HG03280 (cell line): Measurements from ENCODE around the gene NCS1.

Experiments
- ATAC-seq: cut with Tn5 transposase; IDR thresholded peaks from one replicate; pipeline ENCODE4 v1.9.1; 2021; ENCODE audit warnings: mild to moderate bottlenecking, moderate library complexity; ENCODE audit not compliant: unreplicated experiment

The NCS1 gene

DNA sequence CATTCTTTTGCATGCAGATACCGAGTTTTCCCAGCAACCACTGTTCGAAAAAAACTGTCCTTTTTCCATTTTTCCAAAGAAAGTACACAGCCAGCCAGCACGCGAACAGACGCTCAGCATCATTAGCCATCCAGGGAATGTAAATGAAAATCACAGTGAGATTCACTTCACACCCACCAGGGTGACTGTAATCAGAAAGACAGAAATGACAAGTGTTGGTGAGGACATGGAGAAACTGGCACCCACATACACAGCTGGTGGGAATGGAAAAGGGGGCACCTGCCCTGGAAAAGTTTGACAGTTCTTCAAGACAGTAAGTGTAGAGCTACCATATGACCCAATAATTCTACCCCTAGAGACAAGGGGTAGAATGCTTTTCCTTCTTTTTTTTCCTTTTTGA, 25.0 kb upstream of the NCS1 start:
- no peak for ATAC-seq

DNA sequence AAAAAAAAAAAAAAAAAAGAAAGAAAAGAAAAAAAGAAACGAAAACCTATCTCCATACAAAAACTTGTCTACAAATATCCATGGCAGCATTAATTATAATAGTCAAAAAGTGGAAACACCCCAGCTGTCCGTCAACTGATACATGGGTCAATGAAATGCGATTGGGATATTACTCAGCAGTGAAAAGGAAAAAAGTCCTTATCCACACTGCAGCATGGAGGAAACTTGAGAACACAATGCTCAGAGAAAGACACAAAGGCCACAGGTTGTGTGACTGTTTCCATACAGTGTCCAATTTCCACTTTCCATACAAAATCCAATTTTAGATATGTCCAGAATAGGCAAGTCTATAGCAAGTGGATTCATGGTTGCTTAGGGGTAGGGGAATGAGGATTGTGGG, 24.3 kb upstream of the NCS1 start:
- no peak for ATAC-seq

DNA sequence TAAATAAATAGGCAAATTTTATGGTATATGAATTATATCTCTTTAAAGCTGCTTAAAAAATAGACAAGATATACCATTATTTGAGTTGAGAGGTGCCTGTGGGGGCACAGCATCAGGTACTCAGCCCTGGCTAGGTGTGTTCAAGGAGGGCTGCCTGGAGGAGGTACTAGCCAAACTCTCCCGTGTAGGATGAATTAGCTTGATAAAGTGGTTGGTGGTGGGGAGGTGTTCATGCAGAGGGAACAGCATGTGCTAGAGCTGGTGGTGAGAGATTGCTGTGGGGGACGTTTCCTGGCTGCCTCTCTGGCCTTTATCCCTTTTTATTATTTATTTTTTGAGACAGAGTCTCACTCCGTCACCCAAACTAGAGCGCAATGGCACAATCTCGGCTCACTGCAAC, 23.2 kb upstream of the NCS1 start:
- ATAC-seq: no peak

DNA sequence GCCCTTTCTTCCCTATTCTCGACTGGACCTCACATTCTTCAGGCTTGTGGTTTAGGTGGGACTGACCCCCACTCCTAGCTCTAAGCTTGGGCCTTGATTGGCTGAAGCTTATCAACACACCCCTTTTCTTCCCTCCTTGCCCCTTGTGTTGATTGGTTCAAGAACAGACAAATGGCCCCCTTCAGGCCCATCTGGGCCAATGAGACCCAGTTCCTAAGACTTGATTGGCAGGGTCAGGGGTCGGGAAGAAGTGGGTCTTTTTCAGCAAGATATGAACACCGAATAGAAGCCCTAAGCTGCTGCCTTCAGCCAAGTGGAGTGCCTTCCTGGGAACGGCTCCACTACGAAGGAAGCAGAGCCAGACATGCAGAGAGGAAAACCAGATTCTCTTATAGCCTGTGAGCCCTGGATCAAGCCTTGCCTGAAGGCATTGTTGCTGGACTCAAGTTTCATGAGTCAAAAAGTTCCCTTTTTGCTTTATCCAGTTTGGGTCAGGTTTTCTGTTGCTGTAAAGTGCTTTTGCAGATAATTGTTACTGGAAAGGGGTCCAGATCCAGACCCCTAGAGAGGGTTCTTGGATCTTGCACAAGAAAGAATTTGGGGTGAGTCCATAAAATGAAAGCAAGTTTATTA, 22.4 kb upstream of the NCS1 start:
- ATAC-seq: no peak

DNA sequence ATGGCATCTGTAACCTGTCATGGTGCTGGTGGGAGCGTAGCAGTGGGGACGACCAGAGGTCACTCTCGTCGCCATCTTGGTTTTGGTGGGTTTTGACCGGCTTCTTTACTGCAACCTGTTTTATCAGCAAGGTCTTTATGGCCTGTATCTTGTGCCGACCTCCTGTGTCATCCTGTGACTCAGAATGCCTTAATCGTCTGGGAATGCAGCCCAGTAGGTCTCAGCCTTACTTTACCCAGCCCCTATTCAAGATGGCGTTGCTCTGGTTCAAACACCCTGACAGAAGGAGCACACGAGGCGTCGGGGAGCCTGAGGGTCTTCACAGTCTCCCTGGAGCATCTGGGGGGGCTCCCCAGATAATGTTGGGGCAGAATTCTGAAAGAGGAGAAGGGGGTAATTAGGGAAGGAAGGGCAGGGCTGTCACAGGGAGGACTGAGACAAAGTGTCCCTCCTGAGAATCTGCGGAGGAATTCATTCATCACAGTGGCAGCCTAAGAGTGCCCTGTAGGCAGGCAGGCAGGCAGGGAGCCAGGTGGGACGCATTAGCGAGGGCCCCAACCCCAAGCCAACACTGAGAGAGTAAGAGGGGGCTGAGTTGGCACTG, 21.3 kb upstream of the NCS1 start:
- ATAC-seq: no peak

DNA sequence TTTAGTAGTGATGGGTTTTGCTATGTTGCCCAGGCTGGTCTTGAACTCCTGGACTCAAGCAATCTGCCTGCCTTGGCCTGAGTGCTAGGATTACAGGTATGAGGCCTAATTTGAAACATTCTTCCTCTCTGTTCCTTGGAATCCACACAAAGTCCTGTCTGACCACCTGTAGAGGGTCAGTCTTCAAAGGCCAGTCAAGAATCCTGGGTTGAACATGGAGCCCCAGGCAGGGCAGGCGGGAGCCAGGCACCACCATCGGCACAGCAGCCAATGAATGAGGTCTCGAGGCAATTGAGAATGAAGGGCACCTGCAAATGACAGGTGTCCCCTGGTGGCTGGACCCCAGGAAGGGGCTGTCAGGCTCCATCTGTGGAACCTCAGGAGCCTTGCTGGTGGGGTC, 17.4 kb upstream of the NCS1 start:
- no peak for ATAC-seq

DNA sequence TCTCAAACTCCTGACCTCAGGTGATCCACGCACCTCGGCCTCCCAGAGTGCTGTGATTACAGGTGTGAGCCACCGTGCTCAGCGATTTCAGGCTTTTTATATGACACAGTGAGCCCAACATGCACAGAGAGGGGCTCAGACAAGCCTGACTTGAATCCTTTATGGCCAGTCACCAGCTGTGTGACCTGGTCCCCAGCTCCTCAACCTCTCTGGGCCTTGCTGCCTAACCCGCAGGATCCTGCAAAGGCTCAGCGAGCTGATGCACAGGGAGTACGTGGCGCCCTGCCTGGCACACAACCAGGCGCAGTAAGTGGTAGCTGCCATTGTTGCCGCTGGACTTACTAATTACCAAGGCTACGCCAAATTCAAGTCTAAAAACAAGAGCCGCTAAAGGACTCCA, 16.6 kb upstream of the NCS1 start:
- ATAC-seq: no peak

DNA sequence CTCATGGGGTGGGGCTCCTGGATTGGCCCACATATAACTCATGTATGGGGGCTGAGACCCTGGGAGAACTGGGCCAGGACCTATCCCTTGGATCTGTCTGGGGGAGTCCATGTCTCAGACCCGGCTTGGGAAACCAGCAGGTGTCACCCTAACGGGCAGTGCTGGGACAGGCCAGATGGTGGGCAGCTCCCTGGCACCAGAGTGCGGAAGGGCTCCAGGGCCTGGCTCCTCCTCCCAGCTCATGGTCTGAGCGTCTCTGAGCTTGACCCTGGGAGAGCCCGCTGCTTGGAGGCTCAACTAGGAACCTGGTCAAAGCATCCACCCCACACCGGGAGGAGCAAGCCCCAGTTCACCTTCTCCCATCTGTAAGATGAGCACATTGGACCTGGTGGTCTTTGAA, 15.5 kb upstream of the NCS1 start:
- ATAC-seq: no peak

DNA sequence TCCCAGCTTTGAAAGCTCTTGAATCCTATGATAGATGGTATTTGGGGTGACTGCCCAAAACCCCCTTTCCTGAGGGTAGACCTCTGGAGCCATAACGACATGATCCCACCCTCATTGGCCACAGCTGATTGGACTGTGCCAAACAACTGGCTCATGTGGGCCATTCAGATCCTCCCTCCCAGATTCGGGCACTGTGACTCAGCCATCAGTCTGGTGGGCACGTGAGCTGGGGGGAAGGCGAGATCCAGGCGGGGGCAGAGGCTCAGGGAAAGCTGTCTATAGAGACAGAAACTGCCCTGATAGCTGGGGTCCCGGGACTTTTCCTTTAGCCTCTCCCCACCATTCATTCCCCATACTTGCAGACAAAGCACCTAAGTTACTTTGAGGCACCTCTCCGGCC, 15.1 kb upstream of the NCS1 start:
- ATAC-seq: no peak

DNA sequence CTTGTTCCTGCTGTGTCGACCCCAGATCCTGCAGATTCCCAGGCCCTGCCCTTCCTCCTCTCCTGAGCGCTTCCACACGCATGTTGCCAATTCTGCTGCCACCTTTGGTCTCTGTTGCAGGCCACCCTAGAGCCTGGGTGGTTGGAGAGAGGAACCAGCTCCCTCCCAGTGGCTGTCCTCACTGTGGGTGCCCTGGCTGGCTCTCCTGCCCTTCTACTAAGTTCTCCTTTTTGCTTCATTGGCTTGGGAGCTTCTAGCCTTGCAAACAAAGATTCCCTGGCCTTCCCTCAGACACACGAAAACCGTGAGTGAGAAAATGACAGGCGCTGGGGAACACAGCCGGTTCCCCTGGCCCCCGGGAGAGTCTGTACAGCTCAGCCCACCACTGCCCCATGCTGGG, 14.2 kb upstream of the NCS1 start:
- no peak for ATAC-seq

DNA sequence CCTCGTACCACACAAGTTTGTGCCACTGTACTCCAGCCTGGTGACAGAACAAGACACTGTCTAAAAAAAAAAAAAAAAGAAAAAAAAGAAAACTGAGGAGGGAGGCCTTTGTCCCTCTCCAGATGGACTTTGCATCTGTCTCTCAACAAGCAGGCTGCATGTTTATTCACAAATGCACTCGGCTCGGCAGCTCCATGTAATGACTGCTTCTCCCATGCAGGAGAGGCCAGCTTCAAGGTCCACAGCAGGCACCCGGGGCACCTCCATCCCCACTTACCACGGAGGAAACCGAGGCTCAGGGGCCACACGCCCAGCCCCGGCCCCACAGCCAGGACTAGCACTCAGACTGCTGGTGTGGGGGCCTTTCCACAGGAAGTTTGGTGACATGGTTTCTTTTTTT, 13.1 kb upstream of the NCS1 start:
- no peak for ATAC-seq

DNA sequence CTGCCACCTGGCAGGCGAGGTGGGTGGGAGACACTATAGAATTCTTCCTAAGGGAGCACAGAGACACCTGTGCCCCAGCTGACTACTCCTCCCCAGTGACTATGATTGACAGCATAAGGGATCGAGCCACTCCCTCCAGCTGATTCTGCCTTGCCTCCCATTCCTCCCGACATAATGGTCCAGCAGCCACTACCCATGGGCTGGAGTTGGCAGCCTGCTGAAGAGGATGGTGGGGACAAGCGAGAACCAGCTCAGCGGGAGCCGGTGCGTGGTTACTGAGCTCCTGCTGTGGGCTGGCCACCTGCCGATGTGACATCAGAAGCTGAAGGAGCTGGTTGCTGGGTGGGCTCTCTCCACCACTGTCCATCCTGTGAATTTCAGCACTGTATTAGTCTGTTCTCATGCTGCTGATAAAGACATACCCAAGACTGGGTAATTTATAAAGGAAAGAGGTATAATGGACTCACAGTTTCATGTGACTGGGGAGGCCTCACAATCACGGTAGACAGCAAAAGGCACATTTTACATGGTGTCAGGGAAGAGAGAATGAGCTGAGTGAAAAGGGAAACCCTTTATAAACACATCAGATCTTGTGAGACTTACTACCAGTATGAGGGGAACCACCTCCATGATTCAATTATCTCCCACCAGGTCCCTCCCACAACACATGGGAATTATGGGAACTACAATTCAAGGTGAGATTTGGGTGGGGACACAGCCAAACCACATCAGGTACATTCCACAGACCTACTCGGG, 12.1 kb upstream of the NCS1 start:
- ATAC-seq: no peak

DNA sequence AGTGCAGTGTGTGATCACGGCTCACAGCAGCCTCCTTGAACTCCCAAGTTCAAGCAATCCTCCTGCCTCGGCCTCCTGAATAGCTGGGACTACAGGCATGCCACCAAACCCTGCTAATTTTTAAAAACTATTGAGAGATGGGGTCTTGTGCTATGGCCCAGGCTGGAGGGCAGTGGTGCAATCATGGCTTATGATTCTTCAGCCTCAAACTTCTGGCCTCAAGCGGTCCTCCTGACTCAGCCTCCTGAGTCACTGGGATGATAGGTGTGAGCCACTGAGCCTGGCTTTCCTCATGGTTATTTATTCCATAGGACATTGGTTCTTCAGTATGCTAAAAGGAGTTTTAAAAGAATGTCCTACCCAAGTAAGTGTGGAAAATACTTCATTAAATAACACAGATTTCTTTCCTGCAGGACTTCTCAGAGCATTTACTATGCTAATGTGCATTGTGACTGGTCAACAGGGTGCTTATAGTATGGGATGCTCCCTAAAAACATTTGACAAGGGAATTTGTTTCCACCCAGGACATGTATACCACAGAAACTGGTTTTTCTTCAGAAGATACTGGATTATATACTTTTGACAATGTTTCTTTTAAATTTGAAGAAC, 11.2 kb upstream of the NCS1 start:
- ATAC-seq: no peak

DNA sequence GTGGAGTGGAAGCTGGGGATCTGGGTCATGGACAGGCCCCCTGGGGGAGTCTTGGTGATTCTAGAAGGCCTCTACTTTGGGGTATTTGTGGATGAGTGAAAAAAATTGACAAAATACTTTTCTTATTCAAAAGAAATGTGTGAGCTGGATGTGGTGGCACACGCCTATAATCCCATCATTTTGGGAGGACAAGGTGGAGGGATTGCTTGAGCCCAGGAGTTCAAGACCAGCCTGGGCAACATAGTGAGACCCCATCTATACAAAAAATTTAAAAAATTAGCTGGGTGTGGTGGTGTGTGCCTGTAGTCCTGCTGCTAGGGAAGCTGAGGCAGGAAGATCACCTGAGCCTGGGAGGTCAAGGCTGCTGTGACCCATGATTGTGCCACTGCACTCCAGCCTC, 6.6 kb upstream of the NCS1 start:
- ATAC-seq: no peak

DNA sequence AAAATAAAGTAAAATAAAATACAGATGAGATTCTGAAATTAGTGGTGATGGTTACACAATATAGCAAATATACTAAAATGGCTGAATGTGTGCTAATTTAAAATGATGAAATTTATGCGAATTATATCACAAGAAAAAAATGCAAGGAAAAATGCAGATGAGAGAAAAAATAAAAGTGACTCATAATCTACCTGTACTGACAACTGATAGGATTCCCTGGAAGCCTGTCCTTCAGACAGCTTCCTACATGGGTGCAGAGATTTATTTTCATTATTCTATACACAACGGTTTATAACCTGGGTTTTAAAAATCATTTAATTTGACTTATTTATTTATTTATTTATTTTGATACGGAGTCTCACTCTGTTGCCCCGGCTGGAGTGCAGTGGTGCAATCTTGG, 5.8 kb upstream of the NCS1 start:
- no peak for ATAC-seq

DNA sequence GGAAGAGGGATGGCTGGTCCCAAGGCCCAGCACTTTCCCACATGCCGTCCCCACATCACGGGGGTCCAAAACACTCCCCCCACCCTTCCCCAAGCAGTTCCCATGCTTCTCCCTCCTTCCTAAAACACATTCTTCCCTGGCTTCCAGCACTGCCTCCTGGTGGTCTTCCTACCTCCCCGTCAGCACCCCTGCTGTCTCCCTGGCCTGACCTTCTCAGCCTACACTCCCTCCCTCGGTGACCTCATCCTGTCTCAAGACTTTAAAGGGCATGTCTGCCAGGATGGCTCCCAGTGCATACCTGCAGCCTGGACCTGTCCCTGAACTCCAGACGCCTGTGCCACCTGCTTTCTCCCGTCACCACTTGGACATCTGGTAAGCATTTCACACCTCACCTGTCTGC, 4.3 kb upstream of the NCS1 start:
- no peak for ATAC-seq

DNA sequence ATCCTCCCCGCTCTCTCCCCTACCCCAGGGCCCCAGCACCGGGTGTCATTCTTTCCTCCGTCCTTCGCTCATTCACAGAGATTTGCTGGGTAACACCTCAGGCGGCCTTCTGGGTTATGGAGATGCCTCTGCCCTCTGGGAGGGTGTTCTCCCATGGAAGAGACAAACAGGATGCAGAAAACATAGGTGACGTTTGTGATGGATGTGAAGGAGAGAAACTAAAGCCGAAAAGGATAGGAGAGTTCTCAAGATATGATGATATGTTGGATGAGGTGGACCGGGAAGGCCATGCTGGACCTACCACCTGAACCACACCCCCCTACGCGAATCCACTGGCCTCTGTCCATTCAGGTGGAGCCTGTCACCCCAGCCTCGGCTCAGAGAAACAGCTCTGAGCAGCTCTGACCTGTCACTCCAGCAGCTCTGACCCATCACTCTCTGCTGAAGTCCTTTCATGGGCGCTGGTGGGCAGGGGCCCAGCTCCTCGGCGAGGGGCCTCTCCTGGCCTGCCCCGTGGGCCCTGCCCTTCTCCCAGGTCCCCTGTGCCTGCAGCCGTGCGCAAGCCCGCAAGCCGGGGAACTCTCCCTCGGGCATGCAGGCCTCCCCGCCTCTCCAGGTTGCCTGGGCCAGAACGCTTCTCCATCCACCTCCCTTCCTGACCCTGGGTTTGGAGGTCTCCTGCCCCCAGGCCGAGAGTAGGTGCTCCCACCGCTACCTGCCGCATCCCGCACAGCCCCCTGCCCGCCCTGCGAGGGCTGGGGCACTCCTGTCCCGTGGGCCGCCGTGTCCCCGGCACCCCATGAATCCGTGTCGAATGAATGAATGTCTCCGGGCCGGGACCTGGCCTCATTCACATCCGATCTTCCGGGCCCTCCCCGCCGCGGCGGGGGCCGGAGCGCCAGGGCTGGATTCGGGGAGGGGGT, 717 bp upstream of the NCS1 start:
- ATAC-seq: no peak

DNA sequence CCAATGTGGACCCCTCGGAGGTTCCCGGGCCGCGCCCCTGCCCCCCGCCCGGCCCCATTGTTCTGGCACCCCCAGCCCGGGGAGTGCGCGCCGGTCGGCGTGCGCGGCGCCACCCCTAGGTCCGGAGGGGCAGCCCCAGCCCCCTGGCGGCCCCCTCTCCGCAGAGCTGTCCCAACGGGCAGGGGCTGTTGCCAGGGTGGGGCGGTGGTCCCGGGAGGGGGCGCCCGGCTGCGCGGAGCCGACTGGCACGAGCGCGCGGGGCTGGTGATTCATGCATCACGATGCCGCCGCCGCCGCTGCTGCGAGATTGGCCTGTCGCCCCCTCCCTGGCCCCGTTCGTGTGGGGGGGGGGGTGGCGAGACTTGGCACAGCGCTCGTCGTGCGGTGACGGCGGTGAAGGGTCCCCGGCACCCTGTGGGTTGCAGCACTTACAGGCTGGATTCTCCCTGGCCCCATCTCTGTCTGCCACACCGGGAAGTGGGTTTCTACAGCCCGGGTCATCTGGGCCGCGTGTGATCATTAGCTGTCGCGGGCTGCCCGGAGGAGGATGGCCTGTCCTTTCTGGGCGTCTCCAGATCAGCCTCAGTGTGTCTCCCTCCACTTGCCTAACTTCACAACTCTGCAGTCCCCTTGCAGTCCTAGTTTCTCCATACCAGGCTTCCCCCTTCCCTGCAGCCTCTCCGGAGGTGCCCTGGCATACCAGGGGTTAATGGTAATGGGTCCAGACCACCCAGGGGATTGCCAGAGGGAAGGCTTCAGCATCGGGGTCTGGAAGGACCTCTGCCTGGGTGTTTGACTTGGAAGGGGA, 858 bp downstream of the NCS1 start:
- no peak for ATAC-seq

DNA sequence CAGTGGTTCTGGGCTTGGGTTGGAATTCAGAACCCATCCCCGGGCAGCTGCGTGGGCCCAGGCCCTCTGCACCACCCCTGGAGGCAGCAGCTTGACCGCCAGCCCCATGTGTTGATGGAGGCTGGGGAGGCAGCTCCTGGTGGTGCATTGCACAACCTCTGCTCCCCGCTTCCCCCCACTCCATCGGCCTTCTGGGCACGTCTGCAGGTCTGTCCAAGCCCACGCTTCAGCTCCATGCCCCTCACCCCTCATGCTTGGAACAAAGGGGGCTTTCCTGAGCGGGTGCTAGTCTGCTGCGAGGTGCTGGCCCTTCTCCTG, 1.4 kb downstream of the NCS1 start:
- no peak for ATAC-seq

DNA sequence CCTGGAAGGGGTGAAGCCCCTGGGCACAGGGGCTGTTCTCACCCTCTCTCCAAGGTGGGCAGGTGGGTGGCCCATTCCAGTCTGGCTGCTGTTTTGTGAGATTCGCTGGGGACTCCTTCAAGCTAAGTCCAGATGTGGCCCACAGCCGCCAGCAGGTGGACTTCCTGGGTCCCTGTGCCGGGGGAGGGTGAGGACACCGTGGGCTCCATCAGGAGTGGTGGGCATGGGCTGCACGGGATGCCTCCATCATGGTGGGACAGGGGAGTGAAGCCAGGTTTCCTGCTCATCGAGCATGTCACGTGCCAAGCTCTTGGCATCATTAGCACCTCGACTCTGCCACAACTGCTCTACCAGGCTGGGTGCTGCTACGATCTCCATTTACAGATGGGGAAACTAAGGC, 1.8 kb downstream of the NCS1 start:
- ATAC-seq: no peak
